HCT116 (cell line): ENCODE data around the gene MTG1. TPM values are rescaled to one million over a fixed set of nuclear protein-coding genes. Genes with fewer than 3 reads are reported as not detected.

Experiments
- ATAC-seq: fragments of 200-7000 bp; cut with Tn5 transposase; 2 replicates; pipeline ENCODE4 v1.9.1; 2020; ENCODE audit warnings: mild to moderate bottlenecking, moderate library complexity
- BruUV-seq: library from RNA; stranded (reverse); fragments of 400-500 nt; replicated peaks from 2 replicates; lab custom pipeline; 2021; lab: Mats Ljungman, UMichigan
- CTCF ChIA-PET: fragments of 300-600 bp; sonication (Branson Sonifier 250); formaldehyde crosslinking; loops from one replicate; lab custom pipeline; 2021; ENCODE audit warnings: antibody characterized with exemption; lab: Charles Lee
- POLR2A ChIA-PET: fragments of 300-600, 350-600 bp; sonication (Branson Sonifier 250); formaldehyde crosslinking; loops from one replicate; lab custom pipeline; 2021; ENCODE audit warnings: antibody characterized with exemption; lab: Charles Lee
- RAD21 ChIA-PET, 2 experiments: fragments of 300-600 bp; sonication (Branson Sonifier 250); formaldehyde crosslinking; loops; one replicate each; lab custom pipeline; 2023; ENCODE audit warnings: low total read pairs in 2 of 2; ENCODE audit not compliant: uncharacterized antibody in 2 of 2, unreplicated experiment in 2 of 2, low non-redundant PET in 1 of 2; lab: Charles Lee
- DNase-seq: peaks from one replicate; pipeline ENCODE4 v3.0.0-alpha.2; 2010; ENCODE audit warnings: low read depth, low spot score
- H2AFZ ChIP-seq: fragments of 200-600 bp; shearing (Covaris generic), sonication (generic); 2 replicates; pipeline ENCODE4 v1.6.1; 2017; ENCODE audit warnings: low read depth, mixed run types, mixed read lengths, antibody characterized with exemption, low read length; ENCODE audit not compliant: poor library complexity, severe bottlenecking
- H3K27ac ChIP-seq: 2 replicates; pipeline ENCODE4 v1.5.1; 2012; ENCODE audit warnings: low read depth, low read length
- H3K27me3 ChIP-seq: fragments of 200-600 bp; sonication (generic); 2 replicates; pipeline ENCODE4 v1.6.1; 2016; ENCODE audit warnings: mixed run types, low read length, mixed read lengths; ENCODE audit not compliant: insufficient read depth
- H3K36me3 ChIP-seq, 2 experiments: fragments of 200-500 bp in 1 of 2; fragments of 200-600 bp in 1 of 2; sonication (Bioruptor generic) in 1 of 2; sonication (generic) in 1 of 2; 2 replicates each; pipeline versions ENCODE4 v1.5.1 to v1.6.1; 2014 to 2016; ENCODE audit warnings: low read length in 2 of 2, inconsistent platforms in 1 of 2, mixed read lengths in 1 of 2, mixed run types in 1 of 2; ENCODE audit not compliant: insufficient read depth in 2 of 2, control insufficient read depth in 1 of 2
- H3K4me1 ChIP-seq, 2 experiments: fragments of 200-600 bp in 1 of 2; sonication (generic) in 1 of 2; 2 replicates each; pipeline versions ENCODE4 v1.5.1 to v1.6.1; 2012 to 2017; ENCODE audit warnings: low read length in 2 of 2, inconsistent platforms in 1 of 2, mild to moderate bottlenecking in 1 of 2, mixed read lengths in 1 of 2, mixed run types in 1 of 2, moderate library complexity in 1 of 2; ENCODE audit not compliant: insufficient read depth in 2 of 2, control insufficient read depth in 1 of 2
- H3K4me2 ChIP-seq: fragments of 200-600 bp; sonication (generic); 2 replicates; pipeline ENCODE4 v1.6.1; 2017; ENCODE audit warnings: mixed run types, low read length, mixed read lengths
- H3K4me3 ChIP-seq, 2 experiments: fragments of 200-600 bp in 1 of 2; sonication (generic) in 1 of 2; replicated peaks in 1 of 2; 2 replicates each; pipeline ENCODE4 v1.5.1; 2011 to 2016; ENCODE audit warnings: low read length in 2 of 2, control low read depth in 1 of 2, low read depth in 1 of 2, mild to moderate bottlenecking in 1 of 2, mixed read lengths in 1 of 2, mixed run types in 1 of 2
- H3K79me2 ChIP-seq: fragments of 200-600 bp; sonication (generic); 2 replicates; pipeline ENCODE4 v1.6.1; 2017; ENCODE audit warnings: mild to moderate bottlenecking, mixed run types, low read length, moderate library complexity, mixed read lengths; ENCODE audit not compliant: insufficient read depth
- H3K9ac ChIP-seq: fragments of 200-600 bp; sonication (generic); 2 replicates; pipeline ENCODE4 v1.6.1; 2016; ENCODE audit warnings: low read length, mixed read lengths
- H3K9me2 ChIP-seq: fragments of 200-600 bp; sonication (generic), shearing (Covaris generic); 2 replicates; pipeline ENCODE4 v1.6.1; 2017; ENCODE audit warnings: mixed run types, mild to moderate bottlenecking, moderate library complexity; ENCODE audit not compliant: insufficient read depth
- H3K9me3 ChIP-seq, 2 experiments: fragments of 200-500 bp in 1 of 2; fragments of 200-600 bp in 1 of 2; sonication (Bioruptor generic) in 1 of 2; sonication (generic) in 1 of 2; 2 replicates each; pipeline ENCODE4 v1.6.1; 2014 to 2017; ENCODE audit warnings: low read length in 2 of 2, mixed read lengths in 2 of 2, inconsistent platforms in 1 of 2, low read depth in 1 of 2, mild to moderate bottlenecking in 1 of 2, mixed run types in 1 of 2, moderate library complexity in 1 of 2; ENCODE audit not compliant: control insufficient read depth in 1 of 2, insufficient read depth in 1 of 2
- H4K20me1 ChIP-seq: fragments of 200-600 bp; sonication (generic), shearing (Covaris generic); 2 replicates; pipeline ENCODE4 v1.6.1; 2017; ENCODE audit warnings: mixed run types, mild to moderate bottlenecking, moderate library complexity; ENCODE audit not compliant: insufficient read depth
- ATF3 ChIP-seq: IDR thresholded peaks from 2 replicates; pipeline ENCODE4 v1.6.1; 2012
- CBX3 ChIP-seq: IDR thresholded peaks from 2 replicates; pipeline ENCODE4 v1.6.1; 2012; ENCODE audit warnings: low read depth
- CEBPB ChIP-seq: IDR thresholded peaks from 2 replicates; pipeline ENCODE4 v1.6.1; 2012; ENCODE audit warnings: low read depth
- EGR1 ChIP-seq: IDR thresholded peaks from 2 replicates; pipeline ENCODE4 v1.6.1; 2012; ENCODE audit warnings: low read depth
- EZH2 ChIP-seq: fragments of 200-600 bp; sonication (generic); IDR thresholded peaks from 2 replicates; pipeline ENCODE4 v1.6.1; 2017; ENCODE audit warnings: antibody characterized with exemption, mixed run types
- FOSL1 ChIP-seq: IDR thresholded peaks from 2 replicates; pipeline ENCODE4 v1.6.1; 2012; ENCODE audit warnings: low read depth
- POLR2A ChIP-seq: IDR thresholded peaks from 2 replicates; pipeline ENCODE4 v1.7.0; 2011; ENCODE audit warnings: borderline replicate concordance; ENCODE audit not compliant: insufficient read depth, insufficient read length; ENCODE audit errors: extremely low read depth
- SIN3A ChIP-seq: IDR thresholded peaks from 2 replicates; pipeline ENCODE4 v1.6.1; 2012; ENCODE audit warnings: low read depth
- TCF7L2 ChIP-seq: IDR thresholded peaks from 2 replicates; pipeline ENCODE4 v1.7.0; 2011; ENCODE audit warnings: borderline replicate concordance, inconsistent platforms; ENCODE audit not compliant: insufficient read depth, insufficient read length; ENCODE audit errors: extremely low read depth
- ZFX ChIP-seq: fragments of 450-650 bp; IDR thresholded peaks from 2 replicates; pipeline ENCODE4 v1.6.1; 2017
- ZNF274 ChIP-seq: fragments of 200-500 bp; sonication (Bioruptor generic); IDR thresholded peaks from 2 replicates; pipeline ENCODE4 v1.6.1; 2014; ENCODE audit warnings: mild to moderate bottlenecking, low read depth, low read length, inconsistent platforms
- intact Hi-C: fragments of 100-400 bp; cut with micrococcal nuclease; formaldehyde crosslinking; loops from 2 replicates; pipeline ENCODE4 v1.10.0; 2022
- total RNA-seq: library from RNA; stranded (reverse); gene quantifications from one replicate; pipeline ENCODE4 v1.2.1, GENCODE V29; 2021; ENCODE audit not compliant: unreplicated experiment
- TF ChIP-seq, protein P1 (sequence below), 3 experiments: fragments of 200-600 bp in 1 of 3; sonication (generic) in 1 of 3; IDR thresholded peaks in 2 of 3; conservative IDR thresholded peaks in 1 of 3; 2 replicates each; pipeline ENCODE4 v1.5.1; 2012 to 2017; ENCODE audit warnings: low read depth in 2 of 3, low read length in 2 of 3, antibody characterized with exemption in 1 of 3, borderline replicate concordance in 1 of 3, control low read depth in 1 of 3, mild to moderate bottlenecking in 1 of 3, mixed read lengths in 1 of 3, mixed run types in 1 of 3, moderate library complexity in 1 of 3; ENCODE audit not compliant: insufficient read depth in 1 of 3
- TF ChIP-seq, protein P2 (sequence below): IDR thresholded peaks from 2 replicates; pipeline ENCODE4 v1.6.1; 2012; ENCODE audit warnings: low read depth

The MTG1 gene
- total RNA-seq, 1 experiment from 2014 or later: 23.1 TPM

- Histone ChIP-seq H3K4me3 (no peak overlapping the region), H3K9ac (no peak overlapping the region), H3K9me2 (no peaks in the 10 kb centered on the region), H3K27me3 (no peaks in the 10 kb centered on the region), H3K9me3 (no peaks in the 10 kb centered on the region), H3K36me3 (no peaks in the 10 kb centered on the region), H3K27ac (no peak overlapping the region), H3K4me2 (no peak overlapping the region), H4K20me1 (no peaks in the 10 kb centered on the region), H3K4me1 (no peaks in the 10 kb centered on the region), H2AFZ (no peak overlapping the region), H3K79me2 (no peaks in the 10 kb centered on the region)
- no peak for TF ChIP-seq FOSL1
- no peak for TF ChIP-seq ZNF274
- no peak for TF ChIP-seq TCF7L2
- TF ChIP-seq, protein P1, sequence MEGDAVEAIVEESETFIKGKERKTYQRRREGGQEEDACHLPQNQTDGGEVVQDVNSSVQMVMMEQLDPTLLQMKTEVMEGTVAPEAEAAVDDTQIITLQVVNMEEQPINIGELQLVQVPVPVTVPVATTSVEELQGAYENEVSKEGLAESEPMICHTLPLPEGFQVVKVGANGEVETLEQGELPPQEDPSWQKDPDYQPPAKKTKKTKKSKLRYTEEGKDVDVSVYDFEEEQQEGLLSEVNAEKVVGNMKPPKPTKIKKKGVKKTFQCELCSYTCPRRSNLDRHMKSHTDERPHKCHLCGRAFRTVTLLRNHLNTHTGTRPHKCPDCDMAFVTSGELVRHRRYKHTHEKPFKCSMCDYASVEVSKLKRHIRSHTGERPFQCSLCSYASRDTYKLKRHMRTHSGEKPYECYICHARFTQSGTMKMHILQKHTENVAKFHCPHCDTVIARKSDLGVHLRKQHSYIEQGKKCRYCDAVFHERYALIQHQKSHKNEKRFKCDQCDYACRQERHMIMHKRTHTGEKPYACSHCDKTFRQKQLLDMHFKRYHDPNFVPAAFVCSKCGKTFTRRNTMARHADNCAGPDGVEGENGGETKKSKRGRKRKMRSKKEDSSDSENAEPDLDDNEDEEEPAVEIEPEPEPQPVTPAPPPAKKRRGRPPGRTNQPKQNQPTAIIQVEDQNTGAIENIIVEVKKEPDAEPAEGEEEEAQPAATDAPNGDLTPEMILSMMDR (IDR thresholded peaks at IDR 0.05 in 2 of 3, conservative IDR thresholded peaks at IDR 0.05 in 1 of 3; ENCODE audit: borderline replicate concordance in 1 of 3, insufficient read depth in 1 of 3, low read depth in 2 of 3, low read length in 2 of 3): no peak
- no peak for TF ChIP-seq ATF3
- TF ChIP-seq CEBPB: no peak
- no peak for TF ChIP-seq CBX3
- TF ChIP-seq EZH2: no peak
- intact Hi-C loops: no loop called here
- ATAC-seq (no peak), DNase-seq (no peak)
- ChIA-PET RAD21 (no interaction called here), POLR2A (no interaction called here), CTCF (no interaction called here)
- no TSS peak for BruUV-seq
Observed at GRCh38 chr10:133384071-133384470, 9.9 kb upstream of the MTG1 start.

- RAD21 ChIA-PET: no interaction called here
- no peak overlapping the region for H3K4me2 ChIP-seq
- CTCF ChIA-PET: no interaction called here
- no peaks in the 10 kb centered on the region for H3K36me3 ChIP-seq
- no peaks in the 10 kb centered on the region for H3K27me3 ChIP-seq
- no peaks in the 10 kb centered on the region for H3K79me2 ChIP-seq
- H3K9me2 ChIP-seq: no peaks in the 10 kb centered on the region
- ATAC-seq (no peak), DNase-seq (no peak)
- BruUV-seq: no TSS peak
- TF ChIP-seq CEBPB (no peak), TCF7L2 (no peak), EZH2 (no peak), EGR1 (no peak), POLR2A (no peak), ZFX (no peak), SIN3A (no peak)
- TF ChIP-seq, protein P2, sequence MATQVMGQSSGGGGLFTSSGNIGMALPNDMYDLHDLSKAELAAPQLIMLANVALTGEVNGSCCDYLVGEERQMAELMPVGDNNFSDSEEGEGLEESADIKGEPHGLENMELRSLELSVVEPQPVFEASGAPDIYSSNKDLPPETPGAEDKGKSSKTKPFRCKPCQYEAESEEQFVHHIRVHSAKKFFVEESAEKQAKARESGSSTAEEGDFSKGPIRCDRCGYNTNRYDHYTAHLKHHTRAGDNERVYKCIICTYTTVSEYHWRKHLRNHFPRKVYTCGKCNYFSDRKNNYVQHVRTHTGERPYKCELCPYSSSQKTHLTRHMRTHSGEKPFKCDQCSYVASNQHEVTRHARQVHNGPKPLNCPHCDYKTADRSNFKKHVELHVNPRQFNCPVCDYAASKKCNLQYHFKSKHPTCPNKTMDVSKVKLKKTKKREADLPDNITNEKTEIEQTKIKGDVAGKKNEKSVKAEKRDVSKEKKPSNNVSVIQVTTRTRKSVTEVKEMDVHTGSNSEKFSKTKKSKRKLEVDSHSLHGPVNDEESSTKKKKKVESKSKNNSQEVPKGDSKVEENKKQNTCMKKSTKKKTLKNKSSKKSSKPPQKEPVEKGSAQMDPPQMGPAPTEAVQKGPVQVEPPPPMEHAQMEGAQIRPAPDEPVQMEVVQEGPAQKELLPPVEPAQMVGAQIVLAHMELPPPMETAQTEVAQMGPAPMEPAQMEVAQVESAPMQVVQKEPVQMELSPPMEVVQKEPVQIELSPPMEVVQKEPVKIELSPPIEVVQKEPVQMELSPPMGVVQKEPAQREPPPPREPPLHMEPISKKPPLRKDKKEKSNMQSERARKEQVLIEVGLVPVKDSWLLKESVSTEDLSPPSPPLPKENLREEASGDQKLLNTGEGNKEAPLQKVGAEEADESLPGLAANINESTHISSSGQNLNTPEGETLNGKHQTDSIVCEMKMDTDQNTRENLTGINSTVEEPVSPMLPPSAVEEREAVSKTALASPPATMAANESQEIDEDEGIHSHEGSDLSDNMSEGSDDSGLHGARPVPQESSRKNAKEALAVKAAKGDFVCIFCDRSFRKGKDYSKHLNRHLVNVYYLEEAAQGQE: no peak
- H4K20me1 ChIP-seq: no peaks in the 10 kb centered on the region
- H3K9ac ChIP-seq: no peak overlapping the region
- H3K4me1 ChIP-seq: peaks cover 0 to 5% of the 10 kb centered on the region in 2 experiments; a peak in 3 of 4 replicates
- POLR2A ChIA-PET: no interaction called here
- intact Hi-C loops: no loop called here
- H3K27ac ChIP-seq: no peak overlapping the region
- no peak overlapping the region for H2AFZ ChIP-seq
- H3K4me3 ChIP-seq: no peak overlapping the region
- no peaks in the 10 kb centered on the region for H3K9me3 ChIP-seq
Observed at GRCh38 chr10:133385214-133385613, 8.7 kb upstream of the MTG1 start.
